Adrenal gland (tissue), 5 donors: ENCODE results near the gene GRAP2.

Source experiments
- POLR2A ChIP-seq, 2 donors: fragments of 450-650 bp; IDR thresholded peaks; one replicate each; pipeline ENCODE4 v1.6.1; 2017; ENCODE audit warnings: antibody characterized with exemption in 2 of 2, mild to moderate bottlenecking in 2 of 2, moderate library complexity in 1 of 2
- TF ChIP-seq, protein P1 (sequence below), 6 experiments: fragments of 450-650 bp in 4 of 6; fragments of 200-600 bp in 2 of 6; sonication (generic) in 1 of 6; IDR thresholded peaks; 1 replicate in 5 of 6; 2 replicates in 1 of 6; pipeline versions ENCODE4 v1.5.1 to v1.8.0; 2016 to 2021; ENCODE audit warnings: antibody characterized with exemption in 6 of 6, mild to moderate bottlenecking in 2 of 6, moderate library complexity in 1 of 6
- donor health status: DM: no; HTN: no; CAD: no.

GRCh38 chr22:39927544-39927943, 26.7 kb downstream of the GRAP2 start:
- TF ChIP-seq, protein P1, sequence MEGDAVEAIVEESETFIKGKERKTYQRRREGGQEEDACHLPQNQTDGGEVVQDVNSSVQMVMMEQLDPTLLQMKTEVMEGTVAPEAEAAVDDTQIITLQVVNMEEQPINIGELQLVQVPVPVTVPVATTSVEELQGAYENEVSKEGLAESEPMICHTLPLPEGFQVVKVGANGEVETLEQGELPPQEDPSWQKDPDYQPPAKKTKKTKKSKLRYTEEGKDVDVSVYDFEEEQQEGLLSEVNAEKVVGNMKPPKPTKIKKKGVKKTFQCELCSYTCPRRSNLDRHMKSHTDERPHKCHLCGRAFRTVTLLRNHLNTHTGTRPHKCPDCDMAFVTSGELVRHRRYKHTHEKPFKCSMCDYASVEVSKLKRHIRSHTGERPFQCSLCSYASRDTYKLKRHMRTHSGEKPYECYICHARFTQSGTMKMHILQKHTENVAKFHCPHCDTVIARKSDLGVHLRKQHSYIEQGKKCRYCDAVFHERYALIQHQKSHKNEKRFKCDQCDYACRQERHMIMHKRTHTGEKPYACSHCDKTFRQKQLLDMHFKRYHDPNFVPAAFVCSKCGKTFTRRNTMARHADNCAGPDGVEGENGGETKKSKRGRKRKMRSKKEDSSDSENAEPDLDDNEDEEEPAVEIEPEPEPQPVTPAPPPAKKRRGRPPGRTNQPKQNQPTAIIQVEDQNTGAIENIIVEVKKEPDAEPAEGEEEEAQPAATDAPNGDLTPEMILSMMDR (IDR thresholded peaks at IDR 0.05): no peak
- TF ChIP-seq POLR2A (IDR thresholded peaks at IDR 0.05): no peak
